A172 (cell line): ENCODE measurements around the gene ZKSCAN1. TPM values are rescaled to one million over a fixed set of nuclear protein-coding genes. Genes with fewer than 3 reads are reported as not detected.

Source experiments
- DNase-seq: peaks from one replicate; pipeline ENCODE4 v3.0.0-alpha.2; 2015; ENCODE audit warnings: low spot score
- total RNA-seq: library from RNA; depleted of rRNA; stranded (reverse); fragments of >200 nt; shearing (Covaris generic); gene quantifications from 2 replicates; pipeline ENCODE4 v1.2.3, GENCODE V29; 2014

ZKSCAN1 gene
- total RNA-seq, 1 experiment from 2014 or later, result 11.5 TPM

DNA sequence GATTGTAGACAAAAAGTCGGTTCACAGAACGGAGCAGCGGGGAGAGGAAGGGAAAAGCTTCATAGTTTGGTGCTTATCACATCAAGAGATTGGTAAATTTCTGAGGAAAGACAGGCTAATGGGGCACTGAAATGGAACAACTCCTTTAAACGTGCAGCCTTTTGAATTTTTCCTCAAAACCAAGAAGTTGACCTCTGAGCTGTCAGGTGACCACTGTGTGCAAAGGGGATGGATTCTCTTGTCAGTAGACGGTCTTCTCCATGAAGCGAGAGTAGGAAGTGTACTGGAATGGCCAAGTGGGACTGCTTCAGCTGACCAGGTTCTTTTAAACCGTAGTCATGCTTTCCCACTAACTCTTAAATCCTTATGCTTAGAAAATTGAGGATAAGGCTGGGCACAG lies 22.9 kb downstream of the ZKSCAN1 start:
- no peak for DNase-seq

DNA sequence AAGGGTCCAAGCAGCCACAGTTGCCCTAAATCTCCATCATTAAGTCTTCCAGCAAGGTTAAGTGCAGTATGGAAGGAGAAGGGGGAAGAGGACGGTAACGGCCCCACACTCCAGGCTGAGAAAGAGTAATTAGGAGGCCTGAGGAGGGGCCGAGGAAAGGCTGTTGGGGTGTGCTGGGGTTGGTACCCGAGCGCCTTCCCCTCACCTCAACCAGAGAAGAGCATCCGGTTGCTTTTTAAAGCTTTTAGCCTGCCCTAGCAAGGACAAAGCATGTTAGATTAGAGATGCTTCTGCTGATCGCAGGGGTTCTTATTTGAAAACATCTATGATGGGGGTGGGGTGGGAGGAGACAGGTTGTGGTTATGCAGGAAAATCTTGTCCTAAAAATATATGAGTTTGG lies 25.2 kb downstream of the ZKSCAN1 start:
- no peak for DNase-seq

DNA sequence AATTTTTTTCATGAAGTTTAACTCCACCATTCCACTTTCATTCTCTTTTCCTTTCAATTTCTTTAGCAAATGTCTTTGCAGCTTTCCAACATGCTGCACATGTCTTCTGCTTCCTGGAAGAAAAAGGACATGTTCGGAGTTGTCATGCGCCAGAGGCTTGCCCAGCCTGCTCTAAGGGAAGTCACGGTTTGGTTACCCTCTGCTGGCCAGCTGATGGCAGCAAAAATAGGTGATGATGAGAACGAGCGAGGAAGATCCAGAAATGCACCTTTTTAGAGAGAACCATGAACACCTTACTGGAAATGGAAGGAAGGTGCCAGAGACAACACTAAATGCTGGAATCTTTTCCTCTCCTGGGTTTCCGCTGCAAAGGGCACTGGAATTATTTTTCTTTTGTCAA lies 29.3 kb downstream of the ZKSCAN1 start:
- DNase-seq, result no peak

DNA sequence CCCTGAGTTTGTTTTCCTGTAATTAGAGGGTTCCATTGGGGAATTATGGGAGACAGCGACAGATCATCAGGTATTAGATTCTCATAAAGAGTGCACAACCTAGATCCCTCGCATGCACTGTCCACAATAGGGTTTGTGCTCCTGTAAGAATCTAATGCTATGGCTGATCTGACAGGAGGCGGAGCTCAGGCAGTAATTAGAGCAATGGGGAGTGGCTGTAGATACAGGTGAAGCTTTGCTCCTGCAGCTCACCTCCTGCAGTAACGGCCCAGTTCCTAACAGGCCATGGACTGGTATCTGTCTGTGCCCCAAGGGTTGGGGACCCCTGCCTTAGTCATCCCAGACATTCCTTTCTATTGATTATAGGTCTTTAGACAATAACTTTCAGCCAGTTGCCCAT lies 33.3 kb downstream of the ZKSCAN1 start:
- DNase-seq, result no peak

DNA sequence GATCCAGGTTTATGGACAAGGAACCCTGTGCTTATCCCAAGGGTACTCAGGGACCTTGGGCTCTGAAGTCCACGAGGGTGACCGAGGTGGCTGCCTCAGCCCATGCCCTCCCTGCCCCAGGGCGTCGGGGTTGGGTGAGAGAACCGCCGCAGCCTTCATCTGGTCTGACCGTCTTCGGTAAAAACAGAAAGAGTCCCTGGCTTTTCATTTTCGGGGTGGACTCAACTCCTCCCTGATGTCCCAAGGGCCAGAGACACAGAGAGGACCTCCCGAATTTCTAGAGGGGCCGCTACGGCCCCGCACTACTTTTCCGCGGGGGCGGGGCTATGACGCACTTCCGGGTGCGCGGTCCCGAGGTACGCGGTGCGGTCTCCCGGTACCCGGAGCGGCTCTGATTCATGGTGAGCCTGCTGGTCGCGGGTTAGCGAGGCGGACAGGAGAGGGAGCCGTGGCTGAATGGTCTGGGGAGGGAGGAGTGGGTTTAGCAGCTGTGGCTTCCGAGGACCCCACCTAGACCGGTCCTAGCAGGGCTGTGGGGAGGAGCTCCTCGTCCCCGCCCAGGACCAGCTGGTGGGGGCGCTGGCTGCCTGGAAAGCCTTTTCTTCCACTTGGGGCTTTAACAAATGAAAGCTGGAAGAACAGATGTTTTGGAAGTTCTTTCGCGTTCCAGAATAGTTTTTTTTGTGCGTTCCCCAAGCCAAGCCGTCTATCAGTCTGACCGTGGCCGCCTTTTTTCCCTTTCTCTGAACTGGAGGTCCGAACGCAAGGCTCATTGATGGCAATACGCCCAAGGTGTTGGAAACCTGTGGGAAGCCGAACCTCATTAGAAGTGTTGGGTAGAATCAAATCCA lies 34.3 kb downstream of the ZKSCAN1 start, which contains the start of gene ZSCAN21:
ZSCAN21 (plus strand) TSS at position 334 of the 851 bp plus-strand sequence. CDS start 7,233 bp downstream, outside the sequence.
- DNase-seq, result peak; percentile 73

DNA sequence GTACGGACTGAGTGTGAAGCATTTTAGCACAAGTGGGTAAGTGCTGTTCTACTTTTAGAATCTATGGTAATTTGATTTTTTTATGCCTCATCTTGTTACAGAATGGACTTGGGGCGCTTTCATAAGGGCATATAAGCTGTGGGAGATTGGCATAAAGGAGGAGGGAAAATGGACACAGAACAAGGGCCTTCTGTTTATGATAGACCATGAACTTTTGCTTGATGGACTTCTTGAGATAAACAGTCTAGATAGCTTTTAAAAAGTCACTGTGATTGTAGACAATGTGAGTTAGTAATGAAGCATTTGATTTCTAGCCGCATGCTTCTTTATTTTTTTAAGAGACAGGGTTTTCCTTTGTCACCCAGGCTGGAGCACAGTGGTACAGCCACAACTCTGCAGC lies 36.2 kb downstream of the ZKSCAN1 start:
- DNase-seq, result no peak

DNA sequence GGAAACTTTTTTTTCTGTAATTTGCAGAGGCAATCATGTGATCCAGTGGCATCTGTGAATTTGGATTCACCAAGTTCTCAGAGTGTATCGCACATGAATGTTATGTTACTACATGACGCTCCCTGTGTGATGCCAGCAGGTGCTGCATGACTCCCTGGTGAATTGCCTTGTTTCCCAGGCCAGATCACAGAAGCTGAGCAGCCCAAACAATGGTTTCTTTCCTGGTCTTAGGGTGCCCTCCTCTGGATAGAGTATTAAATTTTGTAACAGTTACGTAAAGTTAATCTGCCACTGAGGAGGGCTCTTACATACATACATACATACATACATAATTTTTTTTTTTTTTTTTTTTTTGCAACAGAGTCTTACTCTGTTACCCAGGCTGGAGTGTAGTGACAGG lies 37.8 kb downstream of the ZKSCAN1 start:
- DNase-seq, result peak; percentile 78

DNA sequence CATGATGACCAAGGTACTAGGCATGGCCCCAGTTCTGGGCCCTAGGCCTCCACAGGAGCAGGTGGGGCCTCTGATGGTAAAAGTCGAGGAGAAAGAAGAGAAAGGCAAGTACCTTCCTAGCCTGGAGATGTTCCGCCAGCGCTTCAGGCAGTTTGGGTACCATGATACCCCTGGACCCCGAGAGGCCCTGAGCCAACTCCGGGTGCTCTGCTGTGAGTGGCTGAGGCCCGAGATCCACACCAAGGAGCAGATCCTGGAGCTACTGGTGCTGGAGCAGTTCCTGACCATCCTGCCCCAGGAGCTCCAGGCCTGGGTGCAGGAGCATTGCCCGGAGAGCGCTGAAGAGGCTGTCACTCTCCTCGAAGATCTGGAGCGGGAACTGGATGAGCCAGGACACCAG lies 41.6 kb downstream of the ZKSCAN1 start:
- no peak for DNase-seq

DNA sequence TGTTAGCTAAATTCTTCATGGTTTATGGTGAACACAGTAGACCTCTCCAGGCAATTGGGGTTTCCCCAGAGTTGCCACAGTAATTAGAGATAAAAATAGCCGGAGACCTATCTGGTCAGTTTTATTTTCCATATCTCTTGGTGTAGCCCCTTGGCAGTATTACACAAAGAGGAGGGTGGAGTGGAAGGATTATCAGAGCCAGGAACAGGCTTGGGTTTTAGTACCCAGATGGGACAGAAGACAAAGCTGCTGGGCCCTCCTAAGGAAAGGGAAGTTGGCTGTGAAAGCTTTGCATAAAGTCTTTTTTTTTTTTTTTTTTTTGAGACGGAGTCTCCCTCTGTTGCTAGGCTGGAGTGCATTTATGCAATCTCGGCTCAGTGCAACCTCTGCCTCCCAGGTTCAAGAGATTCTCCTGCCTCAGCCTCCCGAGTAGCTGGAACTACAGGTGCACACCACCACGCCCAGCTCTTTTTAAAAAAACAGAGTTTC lies 43.9 kb downstream of the ZKSCAN1 start:
- DNase-seq, result no peak

DNA sequence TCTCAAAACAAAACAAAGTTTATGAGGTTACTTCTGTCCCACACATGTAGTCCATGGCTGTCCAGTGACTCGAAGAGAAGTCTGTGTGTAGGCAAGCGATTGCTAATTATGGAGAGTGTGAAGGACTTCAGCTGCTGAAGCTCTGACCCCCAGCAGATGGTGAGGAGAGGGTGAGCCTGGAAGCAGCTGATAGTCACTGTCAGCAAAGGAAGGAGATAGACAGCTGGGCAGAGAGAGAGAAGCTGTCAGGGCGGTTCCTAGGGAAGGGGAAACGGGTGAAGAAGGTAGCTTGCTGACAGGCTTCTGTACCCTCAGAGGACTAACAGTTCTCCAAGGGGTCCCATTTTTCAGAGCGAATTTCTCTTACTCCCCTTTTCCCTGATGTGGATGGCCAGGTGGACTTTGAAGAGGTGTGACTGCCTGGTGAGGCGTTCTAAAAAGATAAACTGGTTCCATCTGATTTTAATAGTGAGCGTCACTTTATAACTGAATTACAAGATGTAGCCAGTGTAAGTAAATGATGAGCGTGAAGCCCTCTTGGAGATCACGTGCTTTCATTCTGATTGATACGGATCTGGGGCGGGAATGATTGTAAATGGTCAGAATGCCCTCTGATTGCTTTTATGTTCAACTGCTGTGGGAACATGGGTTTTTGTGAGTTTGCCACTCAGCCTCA lies 46.3 kb downstream of the ZKSCAN1 start:
- no peak for DNase-seq

DNA sequence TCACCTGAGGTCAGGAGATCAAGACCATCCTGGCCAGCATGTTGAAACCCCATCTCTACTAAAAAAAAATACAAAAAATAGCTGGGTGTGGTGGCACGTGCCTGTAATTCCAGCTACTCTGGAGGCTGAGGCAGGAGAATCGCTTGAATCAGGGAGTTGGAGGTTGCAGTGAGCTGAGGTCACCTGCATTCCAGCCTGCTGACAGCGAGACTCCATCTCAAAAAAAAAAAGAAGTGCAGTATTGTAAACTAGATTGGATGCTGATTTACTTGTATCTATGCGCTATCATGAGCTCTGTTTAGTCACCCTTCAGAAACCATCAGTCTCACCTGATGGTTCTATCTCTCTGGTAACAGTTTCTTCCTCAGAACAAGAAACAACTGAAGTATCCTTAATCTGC lies 48.0 kb downstream of the ZKSCAN1 start:
- DNase-seq, result no peak

DNA sequence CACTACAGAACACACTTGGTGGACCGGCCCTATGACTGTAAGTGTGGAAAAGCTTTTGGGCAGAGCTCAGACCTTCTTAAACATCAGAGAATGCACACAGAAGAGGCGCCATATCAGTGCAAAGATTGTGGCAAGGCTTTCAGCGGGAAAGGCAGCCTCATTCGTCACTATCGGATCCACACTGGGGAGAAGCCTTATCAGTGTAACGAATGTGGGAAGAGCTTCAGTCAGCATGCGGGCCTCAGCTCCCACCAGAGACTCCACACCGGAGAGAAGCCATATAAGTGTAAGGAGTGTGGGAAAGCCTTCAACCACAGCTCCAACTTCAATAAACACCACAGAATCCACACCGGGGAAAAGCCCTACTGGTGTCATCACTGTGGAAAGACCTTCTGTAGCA lies 48.8 kb downstream of the ZKSCAN1 start:
- no peak for DNase-seq

DNA sequence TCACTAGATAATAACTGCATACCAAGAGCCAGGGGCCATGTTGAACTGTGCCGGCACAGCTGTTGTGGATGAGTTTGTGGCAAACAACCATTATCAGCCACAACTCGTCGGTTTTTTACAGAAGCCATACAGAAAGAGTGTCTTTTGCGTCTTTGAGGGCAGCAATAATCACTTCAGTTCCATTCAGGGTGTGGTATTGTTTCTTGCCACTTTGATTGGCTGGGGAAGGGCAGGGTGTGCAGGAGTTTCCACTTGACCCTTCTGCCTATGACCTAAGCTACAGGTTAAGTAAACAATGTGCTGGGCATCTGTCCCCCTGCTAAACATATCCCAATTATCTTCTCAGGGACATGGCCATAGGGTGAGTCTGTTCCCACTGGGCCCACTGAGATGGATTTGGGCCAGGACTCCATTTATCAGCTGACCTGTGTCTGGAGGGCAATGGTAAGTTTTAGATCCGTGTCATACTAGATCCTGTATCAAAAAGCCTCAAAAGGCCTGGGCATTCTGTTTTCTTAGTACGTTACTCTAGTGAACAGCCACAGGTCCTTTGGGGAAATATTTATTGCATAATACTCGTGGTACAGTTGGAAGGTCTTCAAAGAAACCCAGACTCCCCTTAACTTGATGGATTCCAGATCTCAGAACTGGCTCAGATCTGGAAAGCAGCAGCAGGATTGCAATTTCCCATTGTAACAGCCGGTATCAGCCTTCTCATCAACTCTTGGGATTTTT lies 50.2 kb downstream of the ZKSCAN1 start:
- DNase-seq, result no peak

DNA sequence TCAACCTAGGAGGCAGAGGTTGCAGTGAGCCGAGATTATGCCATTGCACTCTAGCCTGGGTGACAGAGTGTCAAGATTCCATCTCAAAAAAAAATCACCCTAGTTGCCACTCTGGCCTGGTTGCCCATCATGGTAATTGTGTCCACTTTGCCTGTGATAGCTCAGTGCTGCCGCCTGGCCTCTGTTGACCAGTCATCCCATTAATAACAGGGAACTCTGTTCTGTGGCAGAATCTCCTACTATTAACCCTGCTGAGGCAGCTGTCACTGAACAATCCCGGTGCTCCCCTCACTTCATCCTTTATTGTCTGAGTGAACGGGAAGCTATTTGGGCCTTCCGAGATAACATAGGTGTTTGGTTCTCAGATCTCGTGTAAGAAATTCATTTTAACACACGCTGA lies 51.6 kb downstream of the ZKSCAN1 start:
- no peak for DNase-seq

DNA sequence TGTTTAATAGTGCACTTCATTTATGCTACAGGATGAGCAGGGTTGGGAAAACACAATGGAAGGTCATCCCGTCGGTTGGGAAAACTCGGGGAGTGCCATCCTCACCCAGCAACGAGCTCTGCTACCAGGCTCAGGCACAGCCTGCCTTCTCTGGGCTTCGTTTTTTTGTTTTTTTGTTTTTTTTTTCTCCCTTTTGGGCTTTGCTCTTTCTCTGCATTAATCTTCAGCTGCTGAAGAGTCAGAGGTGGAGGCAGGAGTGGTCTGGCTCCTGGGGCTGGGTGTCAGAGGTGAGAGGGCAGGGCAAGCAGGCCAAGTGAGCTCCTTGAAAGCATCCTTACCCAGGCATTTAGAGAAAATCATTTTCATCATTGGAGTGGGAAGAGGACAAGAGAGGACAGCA lies 54.6 kb downstream of the ZKSCAN1 start:
- no peak for DNase-seq

DNA sequence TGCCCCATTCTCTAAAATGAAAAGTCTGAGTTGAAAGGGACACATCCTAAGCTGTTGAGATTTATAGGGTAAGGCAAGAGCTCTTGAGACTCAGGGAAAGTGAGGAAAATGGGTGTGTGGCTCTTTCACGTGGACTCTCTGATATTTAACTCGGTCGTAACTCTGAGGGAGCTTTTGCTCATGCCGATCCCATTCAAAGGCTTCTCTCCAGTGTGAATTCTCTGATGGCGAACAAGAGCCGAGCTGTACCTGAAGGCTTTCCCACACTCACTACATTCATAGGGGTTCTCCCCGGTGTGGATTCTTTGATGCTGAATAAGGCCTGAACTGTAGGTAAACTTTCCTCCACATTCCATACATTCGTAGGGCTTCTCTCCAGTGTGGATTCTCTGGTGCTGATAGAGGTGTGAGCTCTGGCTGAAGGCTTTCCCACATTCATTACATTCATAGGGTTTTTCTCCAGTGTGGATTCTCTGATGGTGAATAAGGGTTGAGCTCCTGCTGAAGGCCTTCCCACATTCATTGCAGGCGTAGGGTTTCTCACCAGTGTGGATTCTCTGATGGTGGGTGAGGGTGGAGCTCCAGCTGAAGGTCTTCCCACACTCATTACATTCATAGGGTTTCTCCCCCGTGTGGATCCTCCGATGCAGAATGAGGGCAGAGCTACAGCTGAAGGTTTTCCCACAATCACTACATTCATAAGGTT lies 55.8 kb downstream of the ZKSCAN1 start:
- DNase-seq, result no peak

DNA sequence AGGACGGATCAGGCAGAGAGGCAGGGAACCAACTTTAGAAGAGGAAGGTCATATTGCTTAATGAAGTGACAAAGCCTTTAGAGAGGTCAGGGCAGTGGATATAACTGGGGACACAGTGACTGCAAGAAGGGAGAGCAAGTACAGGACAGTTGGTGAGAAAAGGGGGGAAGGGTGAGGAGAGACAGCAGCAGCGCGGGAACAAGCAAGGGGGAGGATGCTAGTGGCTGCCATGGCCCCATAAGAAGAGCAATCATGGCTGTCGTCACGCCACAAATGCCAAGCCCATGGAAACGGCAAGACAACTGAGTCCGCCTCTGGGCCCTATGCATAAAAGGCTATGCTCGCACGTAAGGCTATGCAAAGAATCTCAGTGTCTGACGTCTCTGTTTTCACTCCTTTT lies 57.1 kb downstream of the ZKSCAN1 start:
- no peak for DNase-seq

DNA sequence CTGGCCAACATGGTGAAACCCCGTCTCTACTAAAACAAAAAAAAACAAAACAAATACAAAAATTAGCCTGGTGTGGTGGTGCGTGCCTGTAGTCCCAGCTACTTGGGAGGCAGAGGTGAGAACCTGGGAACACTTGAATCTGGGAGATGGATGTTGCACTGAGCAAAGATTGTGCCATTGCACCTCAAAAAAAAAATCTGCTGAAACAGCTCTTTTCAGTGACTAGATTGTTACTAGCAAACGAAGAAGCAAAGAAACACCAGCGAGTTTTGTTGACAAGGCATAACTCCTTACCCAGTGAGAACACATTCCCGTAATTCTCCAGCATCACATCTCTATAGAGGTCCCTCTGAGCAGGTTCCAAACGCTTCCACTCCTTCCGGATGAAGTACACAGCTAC lies 59.4 kb downstream of the ZKSCAN1 start:
- no peak for DNase-seq

DNA sequence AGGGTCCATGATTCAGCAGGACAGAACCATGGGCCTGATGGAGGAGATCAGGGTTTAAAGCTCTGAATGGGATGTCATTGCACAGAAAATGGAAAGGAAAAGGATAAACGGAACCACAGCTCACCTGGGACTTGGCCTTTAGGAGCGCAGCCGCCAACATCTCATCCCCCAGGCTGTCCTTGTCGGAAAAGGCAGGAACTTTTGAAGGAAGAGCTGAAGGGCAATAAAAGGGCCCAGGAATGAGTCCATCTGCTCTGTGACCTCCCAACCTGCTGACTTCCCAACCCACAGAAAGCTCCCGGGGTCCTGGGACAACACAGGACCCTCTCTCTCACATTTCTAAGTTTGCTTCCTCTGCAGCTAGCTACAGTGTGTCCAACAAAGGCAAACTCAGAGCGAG lies 60.0 kb downstream of the ZKSCAN1 start:
- no peak for DNase-seq

DNA sequence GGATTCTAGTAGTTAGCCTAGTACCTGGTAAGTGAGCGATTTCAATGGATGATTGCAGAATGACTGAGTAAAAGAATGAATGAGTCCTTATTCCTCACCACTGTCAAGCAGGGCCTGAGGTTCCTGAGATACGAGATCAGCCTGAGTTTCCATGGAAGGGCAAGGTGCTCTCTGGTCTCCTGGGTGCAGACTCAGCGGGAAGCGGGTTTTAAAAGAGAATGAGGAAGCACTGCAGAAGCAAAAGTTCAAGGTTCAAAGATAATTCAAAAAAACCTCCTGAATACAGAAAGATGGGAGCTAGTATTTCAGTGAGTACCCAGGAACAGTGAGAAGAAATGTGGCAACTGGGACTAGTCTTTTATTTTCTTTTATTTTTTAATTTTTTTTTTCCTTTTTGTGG lies 61.8 kb downstream of the ZKSCAN1 start:
- DNase-seq, result no peak

DNA sequence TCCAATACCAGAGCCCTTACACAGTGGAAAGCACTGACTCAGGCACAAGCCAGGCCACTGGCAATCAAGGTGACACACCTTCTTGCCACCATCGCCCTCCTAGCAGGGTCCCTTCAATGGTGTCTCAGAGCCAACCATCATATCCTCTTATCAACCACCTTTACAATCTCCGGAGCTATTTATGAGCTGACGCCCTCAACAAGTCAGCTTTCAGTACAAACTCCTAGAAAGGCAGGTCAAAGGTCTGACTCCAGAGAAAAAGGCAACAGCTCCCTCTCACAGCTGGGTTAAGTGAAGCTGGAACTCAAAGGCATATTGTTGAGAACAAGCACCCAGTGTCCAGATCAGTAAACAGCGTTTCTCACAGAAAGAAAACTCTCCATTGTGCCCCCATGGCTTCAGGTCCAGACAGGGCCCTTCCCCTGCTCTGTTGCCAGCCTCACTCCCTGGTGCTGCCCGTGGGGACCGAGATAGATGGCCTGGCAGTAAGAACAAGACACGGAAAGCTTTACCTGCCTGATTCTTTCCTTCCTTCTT lies 63.7 kb downstream of the ZKSCAN1 start:
- no peak for DNase-seq
